ENCODE results near the gene RWDD1. TPM values are rescaled to one million over a fixed set of nuclear protein-coding genes. Genes with fewer than 3 reads are reported as not detected.

The RWDD1 gene
- total and polyA plus RNA-seq, 2 of the 13 experiments (the other 11 are each of a cell fraction or from before 2014, with no cell fraction given) = 27.4 to 67.1 TPM

DNA sequence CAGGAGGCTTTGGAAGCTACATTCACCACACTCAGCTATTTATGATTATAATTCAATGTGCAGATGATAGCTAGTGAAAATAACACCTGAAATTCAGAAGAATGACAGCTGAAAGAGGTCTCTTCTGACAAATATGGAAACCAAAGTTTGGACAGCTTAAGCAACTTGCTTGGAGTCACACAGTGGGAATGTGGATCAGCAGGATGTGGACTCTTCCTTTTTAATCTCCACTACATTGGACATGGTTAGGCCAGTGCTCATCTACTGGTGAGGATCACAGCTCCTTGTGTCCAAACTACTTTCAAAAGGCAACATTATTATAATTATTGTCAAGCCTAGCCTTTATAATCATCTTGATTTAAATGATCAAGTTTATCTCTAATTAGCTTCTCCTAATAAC lies 36.2 kb upstream of the RWDD1 start:
- H3K4me3 ChIP-seq (replicated peaks in 1 of 3; ENCODE audit: insufficient read depth in 1 of 3, low read depth in 2 of 3, low read length in 3 of 3) = no peak overlapping the region
- intact Hi-C loops (cut with micrococcal nuclease; ENCODE audit: unreplicated experiment) = loop anchor here (10.0 kb wide), 1 partner anchor 310 kb away; no protein-coding TSS in a partner anchor
- H3K27me3 ChIP-seq (ENCODE audit: control insufficient read depth in 1 of 2, insufficient read depth in 2 of 2, low read length in 2 of 2) = peaks cover 0 to 26% of the 10 kb centered on the region in 2 experiments; a peak in 2 of 5 replicates
- in situ Hi-C loops (cut with HindIII; ENCODE audit: extremely low pct_ligation_motif_present, low pct_unique_long_range_greater_than_20kb) = loop anchor here (10.0 kb wide), 1 partner anchor 250 kb away; no protein-coding TSS in a partner anchor
- ChIA-PET POLR2A (no interaction called here), CTCF (ENCODE audit: low intra/inter-chr PET ratio, low total read pairs) (interaction anchor here (3.5 to 3.9 kb wide), 2 partner anchors 26 to 110 kb away, joined by 25 to 43 read pairs; no protein-coding TSS in a partner anchor)
- no peak overlapping the region for H3K9ac ChIP-seq (ENCODE audit: insufficient read depth, low read depth, low read length)
- BruUV-seq (replicated peaks) = no TSS peak
- no peaks in the 10 kb centered on the region for H4K20me1 ChIP-seq (ENCODE audit: insufficient read depth, low read length)
- no peaks in the 10 kb centered on the region for H3K9me3 ChIP-seq (ENCODE audit: low read length)
- no peak overlapping the region for H3K27ac ChIP-seq (ENCODE audit: extremely low read length, insufficient read depth, low read length)
- no peaks in the 10 kb centered on the region for H3K79me2 ChIP-seq (ENCODE audit: insufficient read depth, low read length)
- H2AFZ ChIP-seq (ENCODE audit: low read length) = no peak overlapping the region
- no peak for ATAC-seq
- no peak for FAIRE-seq
- H3K36me3 ChIP-seq (replicated peaks in 1 of 2; ENCODE audit: control insufficient read depth in 1 of 2, insufficient read depth in 2 of 2, low read length in 2 of 2) = no peaks in the 10 kb centered on the region
- TF ChIP-seq, protein P1, sequence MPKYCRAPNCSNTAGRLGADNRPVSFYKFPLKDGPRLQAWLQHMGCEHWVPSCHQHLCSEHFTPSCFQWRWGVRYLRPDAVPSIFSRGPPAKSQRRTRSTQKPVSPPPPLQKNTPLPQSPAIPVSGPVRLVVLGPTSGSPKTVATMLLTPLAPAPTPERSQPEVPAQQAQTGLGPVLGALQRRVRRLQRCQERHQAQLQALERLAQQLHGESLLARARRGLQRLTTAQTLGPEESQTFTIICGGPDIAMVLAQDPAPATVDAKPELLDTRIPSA (CRISPR knock-in tag; IDR thresholded peaks at IDR 0.05; ENCODE audit: borderline replicate concordance) = no peak
- TF ChIP-seq ZNF546 (CRISPR knock-in tag; conservative IDR thresholded peaks at IDR 0.05) (no peak), SAFB2 (CRISPR knock-in tag; IDR thresholded peaks at IDR 0.05; ENCODE audit: borderline replicate concordance, low read depth) (no peak), ZNF564 (CRISPR knock-in tag; IDR thresholded peaks at IDR 0.05) (no peak), TOPORS (CRISPR knock-in tag; IDR thresholded peaks at IDR 0.05) (no peak), ZNF775 (CRISPR knock-in tag; IDR thresholded peaks at IDR 0.05; ENCODE audit: borderline replicate concordance) (no peak), SP4 (CRISPR knock-in tag; IDR thresholded peaks at IDR 0.05) (no peak), HHEX (CRISPR knock-in tag; IDR thresholded peaks at IDR 0.05) (no peak), ZNF652 (CRISPR knock-in tag; IDR thresholded peaks at IDR 0.05; ENCODE audit: borderline replicate concordance, low read depth) (no peak), NR1H2 (CRISPR knock-in tag; IDR thresholded peaks at IDR 0.05; ENCODE audit: borderline replicate concordance, low read depth) (no peak), KDM3A (CRISPR knock-in tag; IDR thresholded peaks at IDR 0.05; ENCODE audit: low read depth) (no peak), AHR (CRISPR knock-in tag; IDR thresholded peaks at IDR 0.05) (no peak), MZF1 (CRISPR knock-in tag; IDR thresholded peaks at IDR 0.05; ENCODE audit: borderline replicate concordance) (no peak), CENPX (CRISPR knock-in tag; IDR thresholded peaks at IDR 0.05) (no peak), ZNF331 (CRISPR knock-in tag; IDR thresholded peaks at IDR 0.05) (no peak), ZNF224 (CRISPR knock-in tag; IDR thresholded peaks at IDR 0.05) (no peak)
- TF ChIP-seq, protein P2, sequence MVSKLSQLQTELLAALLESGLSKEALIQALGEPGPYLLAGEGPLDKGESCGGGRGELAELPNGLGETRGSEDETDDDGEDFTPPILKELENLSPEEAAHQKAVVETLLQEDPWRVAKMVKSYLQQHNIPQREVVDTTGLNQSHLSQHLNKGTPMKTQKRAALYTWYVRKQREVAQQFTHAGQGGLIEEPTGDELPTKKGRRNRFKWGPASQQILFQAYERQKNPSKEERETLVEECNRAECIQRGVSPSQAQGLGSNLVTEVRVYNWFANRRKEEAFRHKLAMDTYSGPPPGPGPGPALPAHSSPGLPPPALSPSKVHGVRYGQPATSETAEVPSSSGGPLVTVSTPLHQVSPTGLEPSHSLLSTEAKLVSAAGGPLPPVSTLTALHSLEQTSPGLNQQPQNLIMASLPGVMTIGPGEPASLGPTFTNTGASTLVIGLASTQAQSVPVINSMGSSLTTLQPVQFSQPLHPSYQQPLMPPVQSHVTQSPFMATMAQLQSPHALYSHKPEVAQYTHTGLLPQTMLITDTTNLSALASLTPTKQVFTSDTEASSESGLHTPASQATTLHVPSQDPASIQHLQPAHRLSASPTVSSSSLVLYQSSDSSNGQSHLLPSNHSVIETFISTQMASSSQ (IDR thresholded peaks at IDR 0.05; ENCODE audit: low read depth) = no peak
- TF ChIP-seq, protein P2 (CRISPR knock-in tag; IDR thresholded peaks at IDR 0.05; ENCODE audit: borderline replicate concordance) = no peak
- TF ChIP-seq, protein P3, sequence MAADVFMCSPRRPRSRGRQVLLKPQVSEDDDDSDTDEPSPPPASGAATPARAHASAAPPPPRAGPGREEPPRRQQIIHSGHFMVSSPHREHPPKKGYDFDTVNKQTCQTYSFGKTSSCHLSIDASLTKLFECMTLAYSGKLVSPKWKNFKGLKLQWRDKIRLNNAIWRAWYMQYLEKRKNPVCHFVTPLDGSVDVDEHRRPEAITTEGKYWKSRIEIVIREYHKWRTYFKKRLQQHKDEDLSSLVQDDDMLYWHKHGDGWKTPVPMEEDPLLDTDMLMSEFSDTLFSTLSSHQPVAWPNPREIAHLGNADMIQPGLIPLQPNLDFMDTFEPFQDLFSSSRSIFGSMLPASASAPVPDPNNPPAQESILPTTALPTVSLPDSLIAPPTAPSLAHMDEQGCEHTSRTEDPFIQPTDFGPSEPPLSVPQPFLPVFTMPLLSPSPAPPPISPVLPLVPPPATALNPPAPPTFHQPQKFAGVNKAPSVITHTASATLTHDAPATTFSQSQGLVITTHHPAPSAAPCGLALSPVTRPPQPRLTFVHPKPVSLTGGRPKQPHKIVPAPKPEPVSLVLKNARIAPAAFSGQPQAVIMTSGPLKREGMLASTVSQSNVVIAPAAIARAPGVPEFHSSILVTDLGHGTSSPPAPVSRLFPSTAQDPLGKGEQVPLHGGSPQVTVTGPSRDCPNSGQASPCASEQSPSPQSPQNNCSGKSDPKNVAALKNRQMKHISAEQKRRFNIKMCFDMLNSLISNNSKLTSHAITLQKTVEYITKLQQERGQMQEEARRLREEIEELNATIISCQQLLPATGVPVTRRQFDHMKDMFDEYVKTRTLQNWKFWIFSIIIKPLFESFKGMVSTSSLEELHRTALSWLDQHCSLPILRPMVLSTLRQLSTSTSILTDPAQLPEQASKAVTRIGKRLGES (CRISPR knock-in tag; IDR thresholded peaks at IDR 0.05; ENCODE audit: borderline replicate concordance) = no peak
- no peak overlapping the region for H3K4me2 ChIP-seq (ENCODE audit: low read depth, low read length)
- DNase-seq (ENCODE audit: low spot score) = no peak
- peaks cover 13% of the 10 kb centered on the region for H3K4me1 ChIP-seq (ENCODE audit: insufficient read depth, low read length)

Measured in HepG2 (cell line).